EH (cell line): ENCODE results near the gene SIRT2.
"Not testable (repeated sequence)": the region's sequence is repeated elsewhere in the genome, so short reads cannot be mapped to it uniquely, and the experiment has no call there.

Source experiments
- DNase-seq: peaks from one replicate; pipeline ENCODE4 v3.0.0-alpha.2; 2015; ENCODE audit warnings: low read depth

The SIRT2 gene

GRCh38 chr19:38899447-38900201 lies at the start of gene SIRT2, which contains the start of gene NFKBIB:
Gene SIRT2 (minus strand): TSS chr19:38899618. CDS start chr19:38899521, 97 bp downstream.
Gene NFKBIB (plus strand): TSS chr19:38899969. CDS start chr19:38900033, 64 bp downstream.
- peak; percentile 100 for DNase-seq

- DNase-seq: no peak
Measured at GRCh38 chr19:38946229-38947010, 47.0 kb upstream of the SIRT2 start.

GRCh38 chr19:38945562-38946228 lies 46.3 kb upstream of the SIRT2 start:
- no peak for DNase-seq

- DNase-seq: peak; percentile 11
Measured at GRCh38 chr19:38944981-38945506, 45.6 kb upstream of the SIRT2 start.

DNA sequence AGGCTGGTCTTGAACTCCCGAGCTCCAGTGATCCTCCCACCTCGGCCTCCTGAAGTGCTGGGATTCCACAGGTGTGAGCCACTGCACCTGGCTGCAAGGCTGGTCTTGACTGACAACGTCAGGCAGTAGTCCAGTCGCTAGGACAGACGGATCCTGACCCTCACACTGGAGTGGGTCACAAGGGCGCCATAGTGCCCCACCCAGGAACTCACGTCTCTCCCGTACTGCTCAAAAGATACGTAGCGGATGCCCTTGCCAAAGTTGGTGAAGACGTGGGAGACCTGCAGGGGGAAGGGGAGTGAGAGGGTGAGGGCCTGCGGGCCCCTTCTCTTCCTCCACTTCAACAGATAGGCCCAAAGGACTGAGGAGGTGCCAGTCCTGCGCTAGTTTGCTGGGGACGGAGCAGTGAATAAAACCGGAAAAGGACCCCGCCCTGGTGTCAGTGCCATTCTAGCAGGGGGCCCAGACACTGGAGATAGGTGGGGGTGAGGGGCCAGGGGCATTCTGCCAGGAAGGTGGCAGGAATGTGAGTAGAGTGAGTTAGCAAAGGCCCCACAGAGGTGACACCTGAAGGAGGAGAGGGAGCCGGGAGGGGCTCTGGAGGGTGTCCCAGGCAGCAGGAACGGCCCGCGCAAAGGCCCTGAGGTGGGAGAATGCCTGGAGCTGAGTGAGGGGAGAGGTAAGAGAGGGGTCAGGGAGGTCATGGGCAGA lies 43.2 kb upstream of the SIRT2 start:
- no peak for DNase-seq

DNA sequence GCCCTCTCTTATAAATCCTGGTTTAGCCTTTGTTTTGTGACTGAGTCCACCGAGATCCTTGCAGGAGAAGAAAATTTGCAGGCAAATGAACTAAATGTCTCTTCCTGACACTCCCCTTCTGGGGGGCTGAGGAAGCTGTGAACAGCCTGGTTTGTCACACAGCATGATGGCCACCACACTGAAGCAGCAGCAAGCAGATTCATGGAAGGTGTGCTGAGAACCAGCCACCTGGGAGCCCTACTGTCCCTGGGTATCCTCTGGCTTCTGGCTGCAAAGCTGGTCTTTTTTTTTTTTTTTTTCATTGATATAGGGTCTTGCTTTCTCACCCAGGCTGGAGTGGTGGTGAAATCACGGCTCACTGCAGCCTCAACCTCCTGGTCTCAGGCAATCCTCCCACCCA lies 42.6 kb upstream of the SIRT2 start:
- no peak for DNase-seq

DNA sequence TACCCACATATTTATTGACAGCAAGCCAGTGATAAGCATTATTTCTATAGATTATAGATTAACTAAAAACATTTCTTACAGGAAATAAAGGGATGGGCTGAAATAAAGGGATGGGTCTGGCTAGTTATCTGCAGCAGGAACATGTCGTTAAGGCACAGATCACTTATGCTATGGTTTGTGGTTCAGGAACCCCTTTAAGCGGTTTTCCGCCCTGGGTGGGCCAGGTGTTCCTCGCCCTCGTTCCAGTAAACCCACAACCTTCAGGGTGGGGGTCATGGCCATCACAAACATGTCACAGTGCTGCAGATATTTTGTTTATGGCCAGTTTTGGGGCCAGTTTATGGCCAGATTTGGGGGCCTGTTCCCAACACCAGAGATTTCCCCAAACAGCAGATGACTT lies 42.0 kb upstream of the SIRT2 start:
- not testable (repeated sequence) for DNase-seq

GRCh38 chr19:38939957-38940356 lies 40.5 kb upstream of the SIRT2 start:
- no peak for DNase-seq

DNA sequence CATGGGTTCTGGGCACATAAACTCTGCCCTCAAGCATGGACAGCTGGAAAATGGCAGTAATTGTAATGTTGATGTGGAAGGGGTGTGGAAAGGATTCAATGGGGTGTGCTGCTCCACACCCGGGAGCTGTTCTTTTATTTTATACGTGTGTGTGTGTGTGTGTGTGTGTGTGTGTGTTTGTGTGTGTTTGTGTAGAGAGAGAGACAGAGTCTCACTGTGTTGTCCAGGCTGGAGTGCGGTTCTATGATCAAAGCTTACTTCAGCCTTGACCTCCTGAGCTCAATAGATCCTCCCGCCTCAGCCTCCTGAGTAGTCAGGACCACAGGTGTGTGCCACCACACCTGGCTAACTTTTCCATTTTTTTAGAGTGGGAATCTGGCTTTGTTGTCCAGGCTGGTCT lies 34.1 kb upstream of the SIRT2 start:
- DNase-seq: no peak

DNA sequence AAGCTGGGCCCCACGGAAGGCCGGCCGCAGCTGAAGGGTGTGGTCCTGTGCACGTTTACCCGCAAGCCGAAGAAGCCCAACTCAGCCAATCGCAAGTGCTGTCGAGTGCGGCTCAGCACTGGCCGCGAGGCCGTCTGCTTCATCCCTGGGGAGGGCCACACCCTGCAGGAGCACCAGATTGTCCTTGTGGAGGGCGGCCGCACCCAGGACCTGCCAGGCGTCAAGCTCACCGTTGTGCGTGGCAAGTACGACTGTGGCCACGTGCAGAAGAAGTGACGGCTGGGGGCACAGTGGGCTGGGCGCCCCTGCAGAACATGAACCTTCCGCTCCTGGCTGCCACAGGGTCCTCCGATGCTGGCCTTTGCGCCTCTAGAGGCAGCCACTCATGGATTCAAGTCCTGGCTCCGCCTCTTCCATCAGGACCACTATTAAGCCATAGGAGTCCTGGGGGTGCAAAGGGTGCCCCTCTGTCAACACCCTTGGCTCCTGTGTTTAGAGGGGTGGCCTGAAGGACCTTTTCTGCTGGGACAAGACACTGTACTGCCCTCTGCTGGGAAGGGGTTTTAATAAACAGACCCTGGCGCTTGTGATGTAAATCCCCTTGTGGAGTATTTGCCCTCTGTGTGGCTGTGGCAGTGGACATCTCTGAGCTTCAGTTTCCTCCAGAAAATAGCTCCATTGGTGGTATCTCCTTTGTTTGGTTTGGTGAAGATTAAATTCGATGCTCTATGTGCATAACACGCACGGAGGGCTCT lies 33.2 kb upstream of the SIRT2 start:
- peak; percentile 55 for DNase-seq

DNA sequence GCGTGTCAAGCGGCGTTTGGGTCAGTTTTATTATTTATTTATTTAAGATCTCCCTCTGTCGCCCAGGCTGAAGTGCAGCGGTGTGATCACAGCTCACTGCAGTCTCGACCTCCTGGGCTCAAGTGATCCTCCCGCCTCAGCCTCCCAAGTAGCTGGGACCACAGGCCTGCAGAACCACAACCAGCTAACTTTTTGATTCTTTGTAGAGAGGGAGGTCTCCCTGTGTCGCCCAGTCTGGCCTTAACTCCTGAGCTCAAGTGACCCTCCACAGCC lies 32.0 kb upstream of the SIRT2 start:
- no peak for DNase-seq

DNA sequence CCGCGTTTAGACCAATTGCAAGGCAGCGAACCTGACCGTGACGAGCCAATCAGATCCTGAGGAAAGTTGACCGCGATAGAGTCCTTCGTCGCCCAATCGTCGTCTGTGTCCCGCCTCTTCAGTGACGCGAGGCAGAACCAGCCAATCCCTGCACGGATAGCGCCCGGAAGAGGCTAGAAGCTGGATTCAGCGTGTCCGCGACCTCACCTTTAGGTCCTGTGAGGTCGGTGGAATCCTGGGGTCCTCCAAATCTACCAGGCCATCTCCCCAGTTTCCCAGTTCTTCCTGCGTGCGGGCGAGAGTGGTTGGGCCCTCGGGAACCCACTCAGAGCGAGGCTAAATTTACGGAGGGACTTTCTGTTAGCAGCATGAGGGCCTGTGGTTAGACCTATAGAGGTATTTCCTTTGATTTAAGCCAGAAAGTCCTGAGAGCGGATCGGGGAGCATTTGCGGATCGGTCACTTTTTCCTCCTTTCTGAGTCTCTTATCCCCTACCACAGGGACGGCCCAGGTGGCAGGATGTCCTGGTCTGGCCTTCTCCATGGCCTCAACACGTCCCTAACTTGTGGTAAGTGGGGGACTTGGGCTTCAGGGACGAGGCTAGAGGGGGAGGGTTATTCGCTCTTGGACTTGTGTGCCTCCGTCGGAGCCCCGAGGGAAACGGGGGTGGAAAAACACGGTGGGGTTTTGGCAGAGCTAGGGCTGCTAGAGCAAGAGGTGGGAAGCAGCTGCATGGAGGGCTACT lies 31.5 kb upstream of the SIRT2 start, which contains the start of gene MRPS12:
MRPS12 (plus strand) TSS at position 169 of the 745 bp plus-strand sequence; CDS start at position 520, 351 bp downstream.
- peak; percentile 99 for DNase-seq

- DNase-seq: peak; percentile 94
Measured at GRCh38 chr19:38929929-38930775, 30.7 kb upstream of the SIRT2 start, which contains the start of gene SARS2. Gene SARS2 (minus strand): TSS chr19:38930763. CDS start chr19:38930736, 27 bp downstream.

- DNase-seq: no peak
Measured at GRCh38 chr19:38928391-38929001, 29.1 kb upstream of the SIRT2 start.

GRCh38 chr19:38924388-38924787 lies 25.0 kb upstream of the SIRT2 start:
- no peak for DNase-seq

- DNase-seq: no peak
Measured at GRCh38 chr19:38922482-38922881, 23.1 kb upstream of the SIRT2 start.

DNA sequence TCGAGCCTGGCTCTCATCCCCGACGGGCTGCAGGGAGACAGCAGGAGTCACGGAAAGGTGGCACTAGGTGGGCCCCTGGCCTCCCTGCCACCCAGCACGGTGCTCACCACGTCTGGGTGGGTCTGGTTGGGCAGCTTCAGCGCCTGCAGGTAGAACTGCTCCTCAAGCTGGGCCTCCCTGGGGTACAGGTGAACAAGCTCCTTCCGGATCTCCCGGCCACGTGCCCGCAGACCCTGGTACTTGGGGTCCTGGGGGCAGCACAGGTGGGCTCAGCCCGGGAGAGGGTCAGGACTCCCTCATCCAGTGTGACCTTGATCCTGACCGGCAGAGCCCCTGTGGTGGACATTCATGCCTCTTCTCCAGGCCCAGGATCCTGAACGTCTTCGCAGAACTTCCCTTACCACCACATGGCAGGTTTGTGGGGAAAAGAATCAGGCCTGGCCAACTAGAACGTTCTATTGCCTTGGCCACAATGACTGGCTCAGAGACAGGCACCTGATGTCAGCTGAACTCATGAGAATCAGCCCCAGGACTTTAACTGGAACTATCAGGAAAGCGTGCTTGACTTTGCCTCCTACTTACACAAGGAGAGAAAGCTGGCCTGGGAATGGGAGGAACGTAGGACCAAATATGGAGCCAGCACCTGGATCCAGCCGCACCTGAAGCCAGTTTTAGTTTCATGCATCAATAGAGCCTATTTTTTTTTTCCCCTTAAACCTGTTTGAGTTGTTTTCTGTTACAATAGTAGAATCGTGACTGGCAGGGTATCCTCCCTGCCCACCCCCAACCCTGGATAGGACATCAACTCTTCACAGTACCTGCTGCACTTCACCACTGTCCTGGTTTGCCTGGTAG lies 22.2 kb upstream of the SIRT2 start:
- no peak for DNase-seq
